GM12878 (cell line): ENCODE measurements around the gene ACSL1. TPM values are rescaled to one million over a fixed set of nuclear protein-coding genes. Genes with fewer than 3 reads are reported as not detected.

ENCODE experiments used
- CBFB ChIP-seq: IDR thresholded peaks from 2 replicates; pipeline ENCODE4 v1.6.1; 2016; ENCODE audit warnings: antibody characterized with exemption, low read depth
- CBX3 ChIP-seq: fragments of 200-600 bp; sonication (generic); IDR thresholded peaks from 2 replicates; pipeline ENCODE4 v1.6.1; 2016; ENCODE audit warnings: low read depth, borderline replicate concordance
- ESRRA ChIP-seq: IDR thresholded peaks from 2 replicates; pipeline ENCODE4 v1.6.1; 2012; ENCODE audit warnings: mild to moderate bottlenecking, low read length, improper control_type of control experiment
- FOS ChIP-seq: IDR thresholded peaks from 3 replicates; pipeline ENCODE4 v1.6.1; 2011; ENCODE audit warnings: borderline replicate concordance; ENCODE audit not compliant: insufficient read length; ENCODE audit errors: extremely low read depth
- IKZF2 ChIP-seq, 2 experiments: fragments of 450-650 bp; IDR thresholded peaks; 2 replicates each; pipeline ENCODE4 v1.6.1; 2017; ENCODE audit warnings: mild to moderate bottlenecking in 2 of 2, moderate library complexity in 2 of 2
- JUND ChIP-seq: IDR thresholded peaks from 2 replicates; pipeline ENCODE4 v1.6.1; 2012; ENCODE audit warnings: low read depth, mild to moderate bottlenecking, low read length, improper control_type of control experiment, moderate library complexity
- KLF5 ChIP-seq: fragments of 450-650 bp; IDR thresholded peaks from 2 replicates; pipeline ENCODE4 v1.6.1; 2014; ENCODE audit warnings: mild to moderate bottlenecking; ENCODE audit not compliant: partially characterized antibody
- MXI1 ChIP-seq: fragments of 150-350 bp; IDR thresholded peaks from 2 replicates; pipeline ENCODE4 v1.6.1; 2011; ENCODE audit warnings: low read depth, mild to moderate bottlenecking, inconsistent platforms, low read length, improper control_type of control experiment
- MYC ChIP-seq: IDR thresholded peaks from 2 replicates; pipeline ENCODE4 v1.6.1; 2011; ENCODE audit warnings: mild to moderate bottlenecking, low read length, moderate library complexity, inconsistent platforms; ENCODE audit not compliant: insufficient read depth, insufficient replicate concordance, insufficient read length, severe bottlenecking
- NR2C1 ChIP-seq: fragments of 450-650 bp; IDR thresholded peaks from 2 replicates; pipeline ENCODE4 v1.6.1; 2017; ENCODE audit warnings: antibody characterized with exemption, mild to moderate bottlenecking, moderate library complexity
- NR2F1 ChIP-seq: fragments of 450-650 bp; conservative IDR thresholded peaks from 2 replicates; pipeline ENCODE4 v1.6.1; 2017; ENCODE audit warnings: mild to moderate bottlenecking
- NRF1 ChIP-seq: conservative IDR thresholded peaks from 2 replicates; pipeline ENCODE4 v1.6.1; 2011; ENCODE audit warnings: mild to moderate bottlenecking, low read depth, low read length, improper control_type of control experiment
- PML ChIP-seq: IDR thresholded peaks from 2 replicates; pipeline ENCODE4 v1.6.1; 2012; ENCODE audit warnings: low read length, inconsistent platforms
- POU2F2 ChIP-seq: IDR thresholded peaks from 3 replicates; pipeline ENCODE4 v1.6.1; 2011; ENCODE audit warnings: low read depth, mild to moderate bottlenecking, low read length, borderline replicate concordance
- SIX5 ChIP-seq: IDR thresholded peaks from 2 replicates; pipeline ENCODE4 v1.6.1; 2011; ENCODE audit warnings: mild to moderate bottlenecking, low read depth, low read length, moderate library complexity; ENCODE audit not compliant: severe bottlenecking
- SMAD5 ChIP-seq: IDR thresholded peaks from 2 replicates; pipeline ENCODE4 v1.6.1; 2016; ENCODE audit warnings: antibody characterized with exemption, low read depth
- SMARCA5 ChIP-seq: fragments of 450-650 bp; IDR thresholded peaks from 2 replicates; pipeline ENCODE4 v1.6.1; 2017; ENCODE audit warnings: mild to moderate bottlenecking
- SPI1 ChIP-seq: IDR thresholded peaks from 2 replicates; pipeline ENCODE4 v1.6.1; 2011; ENCODE audit warnings: low read depth, mild to moderate bottlenecking, low read length, moderate library complexity, borderline replicate concordance; ENCODE audit not compliant: insufficient read depth
- STAT1 ChIP-seq: fragments of 450-650 bp; conservative IDR thresholded peaks from 2 replicates; pipeline ENCODE4 v1.6.1; 2014; ENCODE audit warnings: antibody characterized with exemption, mild to moderate bottlenecking
- STAT3 ChIP-seq: IDR thresholded peaks from 2 replicates; pipeline ENCODE4 v1.6.1; 2011; ENCODE audit warnings: low read depth, low read length, improper control_type of control experiment
- SUZ12 ChIP-seq: fragments of 200-600 bp; sonication (generic); IDR thresholded peaks from one replicate; pipeline ENCODE4 v1.6.1; 2018; ENCODE audit warnings: antibody characterized with exemption, mild to moderate bottlenecking; ENCODE audit not compliant: unreplicated experiment
- ZBED1 ChIP-seq: IDR thresholded peaks from 2 replicates; pipeline ENCODE4 v1.6.1; 2016; ENCODE audit warnings: borderline replicate concordance
- polyA plus RNA-seq, 11 experiments: library from polyadenylated mRNA; depleted of rRNA in 4 of 11; unstranded in 6 of 11; stranded (reverse) in 5 of 11; fragments of >200 nt; fragmentation: Nextera tagmentation in 4 of 11; fragmentation: Illumina TruSeq in 1 of 11; extraction: Ambion mirVana in 4 of 11; extraction: Trizol in 1 of 11; gene quantifications; 1 replicate in 1 of 11; 2 replicates in 10 of 11; pipeline versions ENCODE4 v1.2.1 to v1.2.3, GENCODE V29; 2011 to 2016; ENCODE audit warnings: inconsistent platforms in 2 of 11, missing spikeins in 2 of 11, low read depth in 1 of 11
- total RNA-seq, 4 experiments: library from RNA; depleted of rRNA in 3 of 4; stranded (reverse); fragments of >200 nt in 3 of 4; fragmentation: Illumina TruSeq in 1 of 4; extraction: Trizol in 1 of 4; gene quantifications; 2 replicates each; pipeline versions ENCODE4 v1.2.1 to v1.2.3, GENCODE V29; 2013 to 2021
- TF ChIP-seq, protein P1 (sequence below): IDR thresholded peaks from 2 replicates; pipeline ENCODE4 v1.6.1; 2012; ENCODE audit warnings: mild to moderate bottlenecking, low read depth, low read length
- TF ChIP-seq, protein P2 (sequence below): fragments of 450-650 bp; IDR thresholded peaks from 2 replicates; pipeline ENCODE4 v1.6.1; 2018; ENCODE audit warnings: mild to moderate bottlenecking, low read depth, moderate library complexity; ENCODE audit not compliant: partially characterized antibody
- TF ChIP-seq, protein P3 (sequence below): fragments of 450-650 bp; IDR thresholded peaks from 2 replicates; pipeline ENCODE4 v1.6.1; 2016; ENCODE audit warnings: mild to moderate bottlenecking
- TF ChIP-seq, protein P4 (sequence below): IDR thresholded peaks from 2 replicates; pipeline ENCODE4 v1.6.1; 2012; ENCODE audit warnings: low read depth, low read length, improper control_type of control experiment

ACSL1 gene
- total and polyA plus RNA-seq, 10 of the 15 experiments (the other 5 are each of a cell fraction or from before 2014, with no cell fraction given): 30.7 to 68.1 (median 58.7) TPM

DNA sequence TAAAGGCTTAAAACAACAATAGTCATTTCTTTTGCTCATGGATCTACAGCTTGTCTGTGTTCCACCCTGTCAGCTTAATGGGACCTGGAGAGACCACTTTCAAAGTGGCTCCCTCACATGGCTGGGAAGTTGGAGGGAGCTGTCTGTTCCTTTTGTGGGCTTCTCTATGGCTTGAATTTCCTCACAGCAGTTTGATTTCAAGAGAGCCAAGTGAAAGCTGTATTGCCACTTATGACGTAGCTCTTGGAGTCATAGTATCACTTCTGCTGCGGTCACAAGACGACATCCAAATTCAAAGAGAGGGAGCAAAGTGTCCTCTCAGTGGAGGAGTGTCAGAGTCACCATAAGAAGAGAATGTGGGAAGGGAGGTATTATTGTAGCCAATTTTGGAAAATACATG, 22.7 kb upstream of the ACSL1 start (continued):
- no peak for TF ChIP-seq FOS
- no peak for TF ChIP-seq POU2F2
- TF ChIP-seq NR2C1: no peak
- no peak for TF ChIP-seq SIX5
- TF ChIP-seq JUND: no peak
- no peak for TF ChIP-seq SUZ12
- TF ChIP-seq, protein P1, sequence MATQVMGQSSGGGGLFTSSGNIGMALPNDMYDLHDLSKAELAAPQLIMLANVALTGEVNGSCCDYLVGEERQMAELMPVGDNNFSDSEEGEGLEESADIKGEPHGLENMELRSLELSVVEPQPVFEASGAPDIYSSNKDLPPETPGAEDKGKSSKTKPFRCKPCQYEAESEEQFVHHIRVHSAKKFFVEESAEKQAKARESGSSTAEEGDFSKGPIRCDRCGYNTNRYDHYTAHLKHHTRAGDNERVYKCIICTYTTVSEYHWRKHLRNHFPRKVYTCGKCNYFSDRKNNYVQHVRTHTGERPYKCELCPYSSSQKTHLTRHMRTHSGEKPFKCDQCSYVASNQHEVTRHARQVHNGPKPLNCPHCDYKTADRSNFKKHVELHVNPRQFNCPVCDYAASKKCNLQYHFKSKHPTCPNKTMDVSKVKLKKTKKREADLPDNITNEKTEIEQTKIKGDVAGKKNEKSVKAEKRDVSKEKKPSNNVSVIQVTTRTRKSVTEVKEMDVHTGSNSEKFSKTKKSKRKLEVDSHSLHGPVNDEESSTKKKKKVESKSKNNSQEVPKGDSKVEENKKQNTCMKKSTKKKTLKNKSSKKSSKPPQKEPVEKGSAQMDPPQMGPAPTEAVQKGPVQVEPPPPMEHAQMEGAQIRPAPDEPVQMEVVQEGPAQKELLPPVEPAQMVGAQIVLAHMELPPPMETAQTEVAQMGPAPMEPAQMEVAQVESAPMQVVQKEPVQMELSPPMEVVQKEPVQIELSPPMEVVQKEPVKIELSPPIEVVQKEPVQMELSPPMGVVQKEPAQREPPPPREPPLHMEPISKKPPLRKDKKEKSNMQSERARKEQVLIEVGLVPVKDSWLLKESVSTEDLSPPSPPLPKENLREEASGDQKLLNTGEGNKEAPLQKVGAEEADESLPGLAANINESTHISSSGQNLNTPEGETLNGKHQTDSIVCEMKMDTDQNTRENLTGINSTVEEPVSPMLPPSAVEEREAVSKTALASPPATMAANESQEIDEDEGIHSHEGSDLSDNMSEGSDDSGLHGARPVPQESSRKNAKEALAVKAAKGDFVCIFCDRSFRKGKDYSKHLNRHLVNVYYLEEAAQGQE: no peak
- no peak for TF ChIP-seq PML
- TF ChIP-seq NR2F1: 0 out of 2 replicates have a peak, but pooled peaks have one; percentile 7
- peak; percentile 69 to 72; a peak in 3 of 4 replicates for TF ChIP-seq IKZF2 (IDR thresholded peaks at IDR 0.05)
- TF ChIP-seq STAT3: no peak
- TF ChIP-seq, protein P2, sequence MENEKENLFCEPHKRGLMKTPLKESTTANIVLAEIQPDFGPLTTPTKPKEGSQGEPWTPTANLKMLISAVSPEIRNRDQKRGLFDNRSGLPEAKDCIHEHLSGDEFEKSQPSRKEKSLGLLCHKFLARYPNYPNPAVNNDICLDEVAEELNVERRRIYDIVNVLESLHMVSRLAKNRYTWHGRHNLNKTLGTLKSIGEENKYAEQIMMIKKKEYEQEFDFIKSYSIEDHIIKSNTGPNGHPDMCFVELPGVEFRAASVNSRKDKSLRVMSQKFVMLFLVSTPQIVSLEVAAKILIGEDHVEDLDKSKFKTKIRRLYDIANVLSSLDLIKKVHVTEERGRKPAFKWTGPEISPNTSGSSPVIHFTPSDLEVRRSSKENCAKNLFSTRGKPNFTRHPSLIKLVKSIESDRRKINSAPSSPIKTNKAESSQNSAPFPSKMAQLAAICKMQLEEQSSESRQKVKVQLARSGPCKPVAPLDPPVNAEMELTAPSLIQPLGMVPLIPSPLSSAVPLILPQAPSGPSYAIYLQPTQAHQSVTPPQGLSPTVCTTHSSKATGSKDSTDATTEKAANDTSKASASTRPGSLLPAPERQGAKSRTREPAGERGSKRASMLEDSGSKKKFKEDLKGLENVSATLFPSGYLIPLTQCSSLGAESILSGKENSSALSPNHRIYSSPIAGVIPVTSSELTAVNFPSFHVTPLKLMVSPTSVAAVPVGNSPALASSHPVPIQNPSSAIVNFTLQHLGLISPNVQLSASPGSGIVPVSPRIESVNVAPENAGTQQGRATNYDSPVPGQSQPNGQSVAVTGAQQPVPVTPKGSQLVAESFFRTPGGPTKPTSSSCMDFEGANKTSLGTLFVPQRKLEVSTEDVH: no peak
- no peak for TF ChIP-seq MYC
- TF ChIP-seq NRF1: no peak
- TF ChIP-seq, protein P3, sequence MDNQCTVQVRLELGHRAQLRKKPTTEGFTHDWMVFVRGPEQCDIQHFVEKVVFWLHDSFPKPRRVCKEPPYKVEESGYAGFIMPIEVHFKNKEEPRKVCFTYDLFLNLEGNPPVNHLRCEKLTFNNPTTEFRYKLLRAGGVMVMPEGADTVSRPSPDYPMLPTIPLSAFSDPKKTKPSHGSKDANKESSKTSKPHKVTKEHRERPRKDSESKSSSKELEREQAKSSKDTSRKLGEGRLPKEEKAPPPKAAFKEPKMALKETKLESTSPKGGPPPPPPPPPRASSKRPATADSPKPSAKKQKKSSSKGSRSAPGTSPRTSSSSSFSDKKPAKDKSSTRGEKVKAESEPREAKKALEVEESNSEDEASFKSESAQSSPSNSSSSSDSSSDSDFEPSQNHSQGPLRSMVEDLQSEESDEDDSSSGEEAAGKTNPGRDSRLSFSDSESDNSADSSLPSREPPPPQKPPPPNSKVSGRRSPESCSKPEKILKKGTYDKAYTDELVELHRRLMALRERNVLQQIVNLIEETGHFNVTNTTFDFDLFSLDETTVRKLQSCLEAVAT: no peak
- TF ChIP-seq ESRRA: no peak
- TF ChIP-seq KLF5: no peak
- peak; percentile 72 for TF ChIP-seq SPI1
- TF ChIP-seq ZBED1: no peak
- TF ChIP-seq CBFB: no peak
- TF ChIP-seq SMARCA5: no peak
- no peak for TF ChIP-seq CBX3
- TF ChIP-seq STAT1: no peak
- TF ChIP-seq SMAD5: no peak
- no peak for TF ChIP-seq MXI1
- TF ChIP-seq, protein P4, sequence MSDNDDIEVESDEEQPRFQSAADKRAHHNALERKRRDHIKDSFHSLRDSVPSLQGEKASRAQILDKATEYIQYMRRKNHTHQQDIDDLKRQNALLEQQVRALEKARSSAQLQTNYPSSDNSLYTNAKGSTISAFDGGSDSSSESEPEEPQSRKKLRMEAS: no peak
